GM23338 (cell line): ENCODE results near the gene PRDM10. TPM values are rescaled to one million over a fixed set of nuclear protein-coding genes. Genes with fewer than 3 reads are reported as not detected.

Experiments
- ATAC-seq: fragments of 200-7000 bp; cut with Tn5 transposase; 3 replicates; pipeline ENCODE4 v1.9.1; 2020
- DNase-seq: peaks from one replicate; pipeline ENCODE4 v3.0.0-alpha.2; 2015; ENCODE audit warnings: low spot score
- H2AFZ ChIP-seq: fragments of 200-600 bp; sonication (generic); 2 replicates; pipeline ENCODE4 v1.8.0; 2016; ENCODE audit warnings: antibody characterized with exemption, mild to moderate bottlenecking, moderate library complexity
- H3F3A ChIP-seq: fragments of 200-600 bp; sonication (generic); replicated peaks from 2 replicates; pipeline ENCODE4 v1.8.0; 2017; ENCODE audit warnings: antibody characterized with exemption, mixed run types, low read depth
- H3K27ac ChIP-seq: fragments of 200-600 bp; sonication (generic); 2 replicates; pipeline ENCODE4 v1.6.1; 2016; ENCODE audit warnings: low read depth
- H3K27me3 ChIP-seq: fragments of 200-600 bp; sonication (generic); 2 replicates; pipeline ENCODE4 v1.8.0; 2016; ENCODE audit warnings: mild to moderate bottlenecking, mixed run types, moderate library complexity; ENCODE audit not compliant: insufficient read depth
- H3K36me3 ChIP-seq: fragments of 200-600 bp; sonication (generic); 2 replicates; pipeline ENCODE4 v1.8.0; 2016; ENCODE audit warnings: mild to moderate bottlenecking; ENCODE audit not compliant: insufficient read depth
- H3K4me1 ChIP-seq: fragments of 200-600 bp; sonication (generic); 2 replicates; pipeline ENCODE4 v1.8.0; 2016; ENCODE audit warnings: mild to moderate bottlenecking, moderate library complexity; ENCODE audit not compliant: insufficient read depth
- H3K4me2 ChIP-seq: fragments of 200-600 bp; sonication (generic); 2 replicates; pipeline ENCODE4 v1.7.1; 2017; ENCODE audit warnings: mixed run types
- H3K4me3 ChIP-seq: fragments of 200-600 bp; sonication (generic); 2 replicates; pipeline ENCODE4 v1.6.1; 2016; ENCODE audit warnings: mixed run types
- H3K79me2 ChIP-seq: fragments of 200-600 bp; sonication (generic); replicated peaks from 2 replicates; pipeline ENCODE4 v1.8.0; 2017; ENCODE audit warnings: mild to moderate bottlenecking; ENCODE audit not compliant: insufficient read depth
- H3K9me2 ChIP-seq: fragments of 200-600 bp; sonication (generic); 2 replicates; pipeline ENCODE4 v1.8.0; 2017; ENCODE audit not compliant: insufficient read depth
- H4K20me1 ChIP-seq: fragments of 200-600 bp; sonication (generic); replicated peaks from 2 replicates; pipeline ENCODE4 v1.8.0; 2017; ENCODE audit warnings: mild to moderate bottlenecking; ENCODE audit not compliant: insufficient read depth
- H3K27ac Mint-ChIP-seq: 2 replicates; pipeline ENCODE4 v1.8.0; 2020; ENCODE audit warnings: inconsistent platforms, mild to moderate bottlenecking, moderate library complexity, mixed read lengths
- H3K27me3 Mint-ChIP-seq: 3 replicates; pipeline ENCODE4 v1.8.0; 2022; ENCODE audit warnings: low read depth, mild to moderate bottlenecking, moderate library complexity, mixed read lengths, inconsistent platforms; ENCODE audit not compliant: insufficient read depth, poor library complexity
- H3K36me3 Mint-ChIP-seq: 3 replicates; pipeline ENCODE4 v1.8.0; 2021; ENCODE audit warnings: low read depth, mild to moderate bottlenecking, inconsistent platforms, moderate library complexity, mixed read lengths
- H3K4me1 Mint-ChIP-seq: 3 replicates; pipeline ENCODE4 v1.8.0; 2020; ENCODE audit warnings: mild to moderate bottlenecking, inconsistent platforms, mixed read lengths
- H3K4me3 Mint-ChIP-seq: 3 replicates; pipeline ENCODE4 v1.8.0; 2021; ENCODE audit warnings: moderate library complexity, mild to moderate bottlenecking, inconsistent platforms, mixed read lengths
- H3K9me3 Mint-ChIP-seq: 3 replicates; pipeline ENCODE4 v1.8.0; 2020; ENCODE audit warnings: moderate library complexity, mild to moderate bottlenecking, inconsistent platforms, mixed read lengths
- CTCF ChIP-seq, 2 experiments: fragments of 200-600 bp in 1 of 2; sonication (generic) in 1 of 2; conservative IDR thresholded peaks; 2 replicates each; pipeline versions ENCODE4 v1.5.1 to v1.6.1; 2016 to 2017; ENCODE audit warnings: antibody characterized with exemption in 2 of 2, low read depth in 2 of 2, mild to moderate bottlenecking in 2 of 2, moderate library complexity in 1 of 2
- EZH2 ChIP-seq: fragments of 200-600 bp; sonication (generic); IDR thresholded peaks from one replicate; pipeline ENCODE4 v1.8.0; 2017; ENCODE audit warnings: antibody characterized with exemption, mild to moderate bottlenecking, low read depth; ENCODE audit not compliant: unreplicated experiment
- EZH2phosphoT487 ChIP-seq: fragments of 200-600 bp; sonication (generic); IDR thresholded peaks from one replicate; pipeline ENCODE4 v1.8.1; 2018; ENCODE audit warnings: antibody characterized with exemption; ENCODE audit not compliant: unreplicated experiment
- NANOG ChIP-seq: IDR thresholded peaks from 2 replicates; pipeline ENCODE4 v1.6.1; 2016; ENCODE audit warnings: antibody characterized with exemption, borderline replicate concordance
- POLR2AphosphoS5 ChIP-seq: IDR thresholded peaks from 2 replicates; pipeline ENCODE4 v1.6.1; 2016; ENCODE audit warnings: antibody characterized with exemption, low read depth
- STAT1 ChIP-seq: IDR thresholded peaks from one replicate; pipeline ENCODE4 v1.6.1; 2016; ENCODE audit warnings: antibody characterized with exemption; ENCODE audit not compliant: unreplicated experiment
- ZNF114 ChIP-seq: fragments of 250-450 bp; sonication (Bioruptor Pico); IDR thresholded peaks from 2 replicates; pipeline ENCODE4 v1.5.0; 2020; ENCODE audit warnings: mild to moderate bottlenecking, moderate library complexity
- polyA plus RNA-seq: library from polyadenylated mRNA; unstranded; fragments of >200 nt; fragmentation: Nextera tagmentation; extraction: Ambion mirVana; gene quantifications from 2 replicates; pipeline ENCODE4 v1.2.1, GENCODE V29; 2016
- total RNA-seq: library from RNA; depleted of rRNA; stranded (reverse); fragments of >200 nt; shearing (Covaris generic); gene quantifications from 2 replicates; pipeline ENCODE4 v1.2.3, GENCODE V29; 2014
- TF ChIP-seq, protein P1 (sequence below): fragments of 250-450 bp; sonication (Bioruptor Pico); IDR thresholded peaks from 2 replicates; pipeline ENCODE4 v1.5.0; 2020; ENCODE audit warnings: mild to moderate bottlenecking, moderate library complexity

Gene PRDM10
- total and polyA plus RNA-seq, 2 experiments from 2014 or later, result 5.2 to 14.9 TPM

DNA sequence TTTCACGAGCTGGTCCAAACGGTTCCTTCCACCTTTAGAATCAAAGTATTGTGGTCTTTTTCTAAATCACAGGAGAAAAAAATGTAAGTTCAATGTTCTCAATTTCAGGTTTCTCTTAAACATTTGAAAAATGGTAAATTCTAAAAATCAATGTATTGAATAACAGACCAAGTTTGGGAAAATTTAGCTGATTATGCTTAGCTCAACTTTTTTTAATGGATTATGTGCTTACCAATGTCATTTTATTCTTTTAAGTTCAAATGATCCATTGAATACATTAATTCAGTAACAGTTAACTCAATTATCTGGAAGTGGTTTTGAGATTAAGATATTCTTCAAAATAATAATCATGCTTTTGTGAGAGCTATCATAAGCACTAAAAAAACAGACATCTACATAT, 5.1 kb downstream of the PRDM10 start:
- H3K9me2 ChIP-seq, result no peaks in the 10 kb centered on the region
- no peaks in the 10 kb centered on the region for H3K27me3 ChIP-seq
- no peak for TF ChIP-seq ZNF114
- TF ChIP-seq, protein P1, sequence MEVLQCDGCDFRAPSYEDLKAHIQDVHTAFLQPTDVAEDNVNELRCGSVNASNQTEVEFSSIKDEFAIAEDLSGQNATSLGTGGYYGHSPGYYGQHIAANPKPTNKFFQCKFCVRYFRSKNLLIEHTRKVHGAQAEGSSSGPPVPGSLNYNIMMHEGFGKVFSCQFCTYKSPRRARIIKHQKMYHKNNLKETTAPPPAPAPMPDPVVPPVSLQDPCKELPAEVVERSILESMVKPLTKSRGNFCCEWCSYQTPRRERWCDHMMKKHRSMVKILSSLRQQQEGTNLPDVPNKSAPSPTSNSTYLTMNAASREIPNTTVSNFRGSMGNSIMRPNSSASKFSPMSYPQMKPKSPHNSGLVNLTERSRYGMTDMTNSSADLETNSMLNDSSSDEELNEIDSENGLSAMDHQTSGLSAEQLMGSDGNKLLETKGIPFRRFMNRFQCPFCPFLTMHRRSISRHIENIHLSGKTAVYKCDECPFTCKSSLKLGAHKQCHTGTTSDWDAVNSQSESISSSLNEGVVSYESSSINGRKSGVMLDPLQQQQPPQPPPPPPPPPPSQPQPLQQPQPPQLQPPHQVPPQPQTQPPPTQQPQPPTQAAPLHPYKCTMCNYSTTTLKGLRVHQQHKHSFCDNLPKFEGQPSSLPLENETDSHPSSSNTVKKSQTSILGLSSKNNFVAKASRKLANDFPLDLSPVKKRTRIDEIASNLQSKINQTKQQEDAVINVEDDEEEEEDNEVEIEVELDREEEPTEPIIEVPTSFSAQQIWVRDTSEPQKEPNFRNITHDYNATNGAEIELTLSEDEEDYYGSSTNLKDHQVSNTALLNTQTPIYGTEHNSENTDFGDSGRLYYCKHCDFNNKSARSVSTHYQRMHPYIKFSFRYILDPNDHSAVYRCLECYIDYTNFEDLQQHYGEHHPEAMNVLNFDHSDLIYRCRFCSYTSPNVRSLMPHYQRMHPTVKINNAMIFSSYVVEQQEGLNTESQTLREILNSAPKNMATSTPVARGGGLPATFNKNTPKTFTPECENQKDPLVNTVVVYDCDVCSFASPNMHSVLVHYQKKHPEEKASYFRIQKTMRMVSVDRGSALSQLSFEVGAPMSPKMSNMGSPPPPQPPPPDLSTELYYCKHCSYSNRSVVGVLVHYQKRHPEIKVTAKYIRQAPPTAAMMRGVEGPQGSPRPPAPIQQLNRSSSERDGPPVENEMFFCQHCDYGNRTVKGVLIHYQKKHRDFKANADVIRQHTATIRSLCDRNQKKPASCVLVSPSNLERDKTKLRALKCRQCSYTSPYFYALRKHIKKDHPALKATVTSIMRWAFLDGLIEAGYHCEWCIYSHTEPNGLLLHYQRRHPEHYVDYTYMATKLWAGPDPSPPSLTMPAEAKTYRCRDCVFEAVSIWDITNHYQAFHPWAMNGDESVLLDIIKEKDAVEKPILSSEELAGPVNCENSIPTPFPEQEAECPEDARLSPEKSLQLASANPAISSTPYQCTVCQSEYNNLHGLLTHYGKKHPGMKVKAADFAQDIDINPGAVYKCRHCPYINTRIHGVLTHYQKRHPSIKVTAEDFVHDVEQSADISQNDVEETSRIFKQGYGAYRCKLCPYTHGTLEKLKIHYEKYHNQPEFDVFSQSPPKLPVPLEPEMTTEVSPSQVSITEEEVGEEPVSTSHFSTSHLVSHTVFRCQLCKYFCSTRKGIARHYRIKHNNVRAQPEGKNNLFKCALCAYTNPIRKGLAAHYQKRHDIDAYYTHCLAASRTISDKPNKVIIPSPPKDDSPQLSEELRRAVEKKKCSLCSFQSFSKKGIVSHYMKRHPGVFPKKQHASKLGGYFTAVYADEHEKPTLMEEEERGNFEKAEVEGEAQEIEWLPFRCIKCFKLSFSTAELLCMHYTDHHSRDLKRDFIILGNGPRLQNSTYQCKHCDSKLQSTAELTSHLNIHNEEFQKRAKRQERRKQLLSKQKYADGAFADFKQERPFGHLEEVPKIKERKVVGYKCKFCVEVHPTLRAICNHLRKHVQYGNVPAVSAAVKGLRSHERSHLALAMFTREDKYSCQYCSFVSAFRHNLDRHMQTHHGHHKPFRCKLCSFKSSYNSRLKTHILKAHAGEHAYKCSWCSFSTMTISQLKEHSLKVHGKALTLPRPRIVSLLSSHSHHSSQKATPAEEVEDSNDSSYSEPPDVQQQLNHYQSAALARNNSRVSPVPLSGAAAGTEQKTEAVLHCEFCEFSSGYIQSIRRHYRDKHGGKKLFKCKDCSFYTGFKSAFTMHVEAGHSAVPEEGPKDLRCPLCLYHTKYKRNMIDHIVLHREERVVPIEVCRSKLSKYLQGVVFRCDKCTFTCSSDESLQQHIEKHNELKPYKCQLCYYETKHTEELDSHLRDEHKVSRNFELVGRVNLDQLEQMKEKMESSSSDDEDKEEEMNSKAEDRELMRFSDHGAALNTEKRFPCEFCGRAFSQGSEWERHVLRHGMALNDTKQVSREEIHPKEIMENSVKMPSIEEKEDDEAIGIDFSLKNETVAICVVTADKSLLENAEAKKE (CRISPR knock-in tag), result no peak
- no peak for TF ChIP-seq EZH2
- TF ChIP-seq NANOG, result no peak
- TF ChIP-seq EZH2phosphoT487, result no peak
- no peak for TF ChIP-seq CTCF (conservative IDR thresholded peaks at IDR 0.05; ENCODE audit: low read depth in 2 of 2)
- TF ChIP-seq POLR2AphosphoS5, result no peak
- no peak for TF ChIP-seq STAT1
- ATAC-seq (no peak), DNase-seq (no peak)
- peaks cover 8% of the 10 kb centered on the region for H3K27me3 Mint-ChIP-seq
- H3K4me1 Mint-ChIP-seq, result peaks cover 33% of the 10 kb centered on the region
- H3K4me2 ChIP-seq, result no peak overlapping the region
- H3K36me3 Mint-ChIP-seq, result peaks cover 20% of the 10 kb centered on the region
- peaks cover 13% of the 10 kb centered on the region; the same call in 1 of the 2 replicates for H3K4me1 ChIP-seq
- no peak overlapping the region for H2AFZ ChIP-seq
- H3K4me3 ChIP-seq, result no peak overlapping the region
- H3K27ac ChIP-seq, result no peak overlapping the region
- no peaks in the 10 kb centered on the region for H3K36me3 ChIP-seq
- no peaks in the 10 kb centered on the region; the same call in 2 of the 3 replicates for H3K9me3 Mint-ChIP-seq
- no peaks in the 10 kb centered on the region for H3F3A ChIP-seq
- no peak overlapping the region for H3K27ac Mint-ChIP-seq
- peaks cover 81% of the 10 kb centered on the region for H3K79me2 ChIP-seq
- H3K4me3 Mint-ChIP-seq, result no peak overlapping the region
- H4K20me1 ChIP-seq, result peaks cover 14% of the 10 kb centered on the region; the same call in 1 of the 2 replicates
